CD4-positive, alpha-beta T cell treated with Interleukin-1 beta for 1 hour (primary cell): ENCODE measurements around the gene CXADR.
"Not testable (repeated sequence)": the region's sequence is repeated elsewhere in the genome, so short reads cannot be mapped to it uniquely, and the experiment has no call there.

ENCODE experiments used
- DNase-seq, 2 donors: peaks; one replicate each; pipeline ENCODE4 v3.0.0-alpha.2; 2020 to 2022

The CXADR gene

DNA sequence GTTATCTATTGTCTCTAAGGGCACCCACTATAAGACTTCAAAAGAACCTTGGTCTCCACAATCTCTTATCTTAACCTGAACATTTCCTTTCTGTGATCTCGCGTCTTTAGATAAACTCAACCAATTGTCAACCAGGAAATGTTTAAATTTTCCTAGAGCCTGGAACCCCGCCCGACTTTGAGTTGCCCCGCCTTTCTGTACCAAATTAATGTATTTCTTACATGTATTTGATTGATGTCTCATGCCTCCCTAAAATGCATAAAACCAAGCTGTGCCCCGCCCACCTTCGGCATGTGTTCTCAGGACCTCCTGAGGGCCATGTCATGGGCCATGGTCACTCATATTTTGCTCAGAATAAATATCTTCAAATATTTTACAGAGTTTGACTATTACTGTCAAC is 5.9 kb upstream of the CXADR start:
- no peak for DNase-seq

DNA sequence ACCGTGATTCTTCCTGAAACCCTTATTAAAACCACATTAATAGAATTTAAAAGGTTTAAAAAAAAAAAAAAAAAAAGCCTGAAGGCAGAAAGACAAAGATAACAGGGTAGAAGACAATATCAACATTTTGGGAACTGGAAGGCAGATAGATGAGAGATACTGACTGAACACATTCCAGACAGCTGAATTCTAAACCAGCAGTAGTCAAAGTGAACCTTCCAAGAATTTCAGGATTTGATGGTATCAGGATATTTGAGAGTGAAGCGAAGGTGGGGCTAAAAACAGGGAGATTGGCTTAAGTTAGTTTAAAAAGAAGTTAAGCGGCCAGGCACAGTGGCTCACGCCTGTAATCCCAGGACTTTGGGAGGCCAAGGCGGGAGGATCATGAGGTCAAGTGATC is 5.3 kb upstream of the CXADR start:
- no peak for DNase-seq

DNA sequence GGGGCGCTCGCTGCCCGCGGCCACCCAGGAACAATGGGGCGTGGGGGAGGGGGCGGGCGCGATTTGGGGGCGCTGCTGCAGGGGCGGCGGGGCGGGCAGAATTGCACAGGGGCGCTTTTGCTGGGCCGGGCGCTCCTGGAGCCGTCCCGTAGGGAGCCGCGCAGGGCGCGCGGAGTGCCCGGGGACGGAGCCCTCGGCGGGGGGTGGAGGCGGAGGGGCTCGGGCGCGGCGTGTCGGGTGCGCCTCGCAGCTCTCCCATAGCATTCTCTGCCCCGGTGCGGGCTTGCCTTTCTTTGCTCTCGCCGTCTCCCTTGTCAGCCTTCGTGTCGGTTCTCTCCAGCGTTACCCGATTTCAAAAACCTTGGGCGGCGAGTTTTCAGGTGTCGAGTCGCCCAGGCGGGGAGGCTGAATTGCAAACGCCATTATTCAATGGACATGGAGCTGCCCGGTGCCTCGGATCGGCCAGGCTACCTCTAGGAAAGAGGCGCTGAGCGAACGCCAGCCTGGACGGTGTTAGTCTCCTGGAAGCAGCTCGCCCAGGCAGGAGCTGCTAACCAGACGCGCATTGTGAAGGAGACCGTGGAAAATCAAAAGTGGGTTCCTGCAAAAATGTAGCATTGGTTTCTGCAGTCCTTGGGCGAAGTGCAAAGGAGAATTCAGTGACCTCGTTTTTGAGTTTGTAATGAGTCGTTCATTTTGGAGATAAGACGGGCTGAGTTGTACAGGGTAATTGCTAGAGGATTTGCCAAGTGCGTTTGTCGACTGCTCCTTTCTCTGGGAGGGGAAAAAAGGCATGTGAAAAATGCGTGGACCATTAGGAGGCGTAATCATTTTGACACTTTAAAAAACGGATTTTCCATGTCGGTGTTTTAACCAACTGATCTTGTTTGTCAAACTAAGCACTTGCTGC is 626 bp downstream of the CXADR start:
- peak in 1 of 2 donors; percentile 3 for DNase-seq

DNA sequence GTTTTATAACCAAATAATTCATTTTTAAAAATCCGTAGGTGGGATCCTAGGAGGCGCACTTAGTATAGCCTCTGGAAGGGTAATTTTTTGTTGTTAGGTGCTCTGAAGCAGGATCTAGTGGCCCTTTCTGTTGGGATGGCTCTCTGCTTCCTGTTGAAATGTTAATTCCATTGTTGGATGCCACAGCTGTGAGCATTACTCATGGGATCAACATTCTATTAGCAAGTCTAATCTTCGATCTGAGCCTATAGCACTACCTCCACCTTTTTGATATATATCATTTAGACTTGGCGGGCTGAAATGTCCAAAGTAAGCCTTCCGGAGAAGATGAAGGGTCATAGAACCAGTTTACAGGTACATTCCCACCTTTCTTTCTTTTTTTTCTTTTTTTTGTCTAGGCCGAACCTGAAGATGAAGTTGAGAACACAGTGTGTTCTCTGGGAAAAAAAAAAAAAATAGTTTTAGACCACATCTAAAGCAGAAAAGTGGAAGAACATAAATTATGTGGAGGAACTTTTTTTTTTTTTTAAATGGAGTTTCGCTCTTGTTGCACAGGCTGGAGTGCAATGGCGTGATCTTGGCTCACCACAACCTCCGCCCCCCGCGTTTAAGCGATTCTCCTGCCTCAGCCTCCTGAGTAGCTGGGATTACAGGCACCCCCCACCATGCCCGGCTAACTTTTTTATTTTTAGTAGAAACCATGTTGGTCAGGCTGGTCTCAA is 1.4 kb downstream of the CXADR start:
- DNase-seq = no peak

DNA sequence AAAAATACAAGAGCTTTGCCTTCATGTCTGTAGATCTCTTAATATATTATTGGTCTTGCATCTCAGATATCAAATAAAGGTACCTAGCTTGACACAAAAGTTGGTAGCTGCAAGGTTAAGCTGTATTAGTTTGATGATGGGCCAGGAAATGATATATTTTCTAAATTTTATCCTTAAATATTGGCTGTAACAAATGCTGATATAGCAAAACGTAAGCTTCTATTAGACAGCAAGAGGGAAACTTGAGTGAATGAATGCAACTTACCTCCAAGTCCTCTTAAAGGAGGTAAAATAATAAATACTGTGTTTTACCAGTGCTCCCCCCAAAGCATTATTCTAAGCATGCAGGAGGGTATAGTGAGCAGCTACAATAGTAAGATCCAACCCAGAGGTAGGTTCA is 4.2 kb downstream of the CXADR start:
- DNase-seq = not testable (repeated sequence)

DNA sequence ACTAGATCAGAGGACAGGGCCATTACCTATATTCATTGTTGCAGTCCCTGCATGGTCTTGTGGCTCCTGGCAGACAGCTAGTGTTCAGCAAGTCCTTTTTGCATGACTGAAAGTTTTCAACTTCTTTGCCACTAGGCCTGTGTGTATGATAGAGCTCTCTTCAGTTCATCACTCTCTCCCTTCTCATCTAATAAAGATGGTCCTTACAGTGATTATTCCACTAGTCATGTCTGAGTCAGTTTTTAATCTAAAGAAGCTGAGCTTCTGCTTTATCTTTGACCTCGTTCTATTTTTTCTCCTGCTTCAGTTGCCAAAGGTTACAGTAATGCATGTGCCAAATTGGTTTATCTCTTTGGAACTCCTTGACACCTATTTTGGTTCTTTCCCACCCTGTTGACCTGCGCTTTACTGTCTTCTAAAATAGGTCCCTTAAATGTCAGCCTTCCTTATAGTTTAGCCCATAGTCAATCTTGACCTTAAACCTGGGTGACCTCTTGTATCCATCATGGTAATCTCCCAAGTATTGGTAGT is 6.4 kb downstream of the CXADR start:
- no peak for DNase-seq

DNA sequence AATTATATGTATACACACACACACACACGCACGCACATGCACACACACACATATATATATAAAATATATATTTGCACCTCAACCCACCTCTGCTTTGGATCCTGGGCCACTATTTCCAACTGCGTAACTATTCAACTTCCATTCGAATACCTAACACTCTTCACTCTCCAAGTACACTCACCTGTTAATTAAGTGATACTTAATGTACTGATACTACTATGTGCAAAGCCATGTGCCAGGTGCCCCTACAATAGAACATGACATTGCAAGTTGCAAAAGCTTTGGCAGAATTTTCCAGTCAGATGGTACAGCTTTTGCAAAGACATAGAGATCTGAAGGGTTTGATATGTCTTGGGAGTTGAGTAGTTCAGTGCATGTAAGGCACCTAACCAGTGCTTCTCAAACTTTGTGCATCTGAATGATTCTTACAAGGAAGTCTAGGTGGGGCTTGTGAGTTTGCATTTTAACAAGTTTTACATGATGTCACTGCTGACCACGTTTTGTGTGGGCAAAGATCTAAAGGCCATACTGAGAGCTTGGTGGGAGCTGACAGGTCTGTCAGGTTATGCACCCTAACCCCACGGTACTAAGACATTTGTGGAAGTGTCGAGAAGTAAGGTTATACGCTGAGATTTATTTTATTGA is 7.2 kb downstream of the CXADR start:
- DNase-seq = no peak

DNA sequence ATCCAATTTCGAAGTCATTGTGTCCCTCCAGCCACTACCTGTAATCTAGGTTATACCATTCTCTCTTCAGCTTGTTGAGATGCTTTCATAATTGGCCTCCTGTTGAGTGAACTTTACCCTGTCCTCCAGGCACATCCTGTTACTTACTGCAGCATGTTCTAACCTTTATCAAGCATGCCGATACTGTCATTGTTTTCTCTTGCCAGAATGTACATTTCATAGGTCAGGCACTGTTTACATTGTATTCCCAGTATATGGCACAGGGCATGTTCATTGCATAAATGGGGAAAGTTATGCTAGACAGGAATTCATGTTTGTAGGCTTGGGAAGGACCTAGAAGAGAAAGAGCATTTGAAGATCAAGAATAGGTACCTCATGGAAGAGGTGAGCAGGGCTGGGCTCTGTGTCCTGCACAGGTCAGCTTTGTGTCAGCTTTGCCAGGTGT is 10.2 kb downstream of the CXADR start:
- no peak for DNase-seq

DNA sequence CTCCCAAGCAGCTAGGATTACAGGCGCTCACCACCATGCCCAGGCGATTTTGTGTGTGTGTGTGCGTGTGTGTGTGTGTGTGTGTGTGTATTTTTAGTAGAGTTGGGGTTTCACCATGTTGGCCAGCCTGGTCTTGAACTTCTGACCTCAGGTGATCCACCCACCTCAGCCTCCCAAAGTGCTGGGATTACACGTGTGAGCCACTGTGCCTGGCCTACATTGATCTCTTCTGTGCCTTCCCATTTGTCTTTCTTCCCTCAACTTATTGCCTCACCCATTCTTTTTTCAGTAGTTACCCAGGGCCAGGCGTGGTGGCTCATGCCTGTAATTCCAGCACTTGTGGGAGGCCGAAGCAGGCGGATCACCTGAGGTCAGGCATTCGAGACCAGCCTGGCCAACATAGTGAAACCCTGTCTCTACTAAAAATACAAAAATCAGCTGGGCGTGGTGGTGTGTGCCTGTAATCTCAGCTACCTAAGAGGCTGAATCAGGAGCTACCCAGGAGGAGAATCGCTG is 11.2 kb downstream of the CXADR start:
- DNase-seq = not testable (repeated sequence)

DNA sequence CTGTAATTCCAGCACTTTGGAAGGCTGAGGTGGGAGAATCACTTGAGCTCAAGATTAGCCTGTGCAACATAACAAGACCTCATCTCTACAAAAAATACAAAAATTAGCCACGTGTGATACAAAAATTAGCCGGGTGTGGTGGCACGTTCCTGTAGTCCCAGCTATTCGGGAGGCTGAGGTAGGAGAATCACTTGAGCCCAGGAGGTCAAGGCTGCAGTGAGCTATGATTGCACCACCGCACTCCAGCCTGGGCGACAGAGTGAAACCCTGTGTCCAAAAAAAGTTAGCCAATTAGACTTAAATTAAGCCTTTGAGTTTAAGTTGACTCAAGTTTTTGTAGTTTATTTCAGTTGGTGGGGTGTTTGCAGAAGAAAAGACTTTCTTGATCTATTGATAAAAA is 11.8 kb downstream of the CXADR start:
- no peak for DNase-seq

DNA sequence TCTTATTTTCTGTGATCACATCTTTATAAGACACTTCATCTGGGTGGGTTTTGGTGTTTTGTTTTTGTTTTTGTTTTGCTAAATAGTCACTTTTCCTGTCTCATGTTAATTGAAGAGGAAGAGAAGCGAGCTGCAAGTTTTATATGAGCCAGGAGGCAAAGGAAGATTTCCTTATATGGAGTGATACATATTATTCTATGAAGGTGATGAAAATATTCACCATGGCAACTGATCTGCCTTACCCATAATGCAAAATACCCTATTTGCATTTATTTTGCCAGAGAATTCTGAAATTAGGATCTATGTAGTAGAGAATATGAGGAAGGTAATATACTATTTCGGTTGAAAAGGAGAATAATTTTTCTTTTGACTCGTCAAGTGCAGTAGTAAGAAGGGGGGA is 13.9 kb downstream of the CXADR start:
- no peak for DNase-seq

DNA sequence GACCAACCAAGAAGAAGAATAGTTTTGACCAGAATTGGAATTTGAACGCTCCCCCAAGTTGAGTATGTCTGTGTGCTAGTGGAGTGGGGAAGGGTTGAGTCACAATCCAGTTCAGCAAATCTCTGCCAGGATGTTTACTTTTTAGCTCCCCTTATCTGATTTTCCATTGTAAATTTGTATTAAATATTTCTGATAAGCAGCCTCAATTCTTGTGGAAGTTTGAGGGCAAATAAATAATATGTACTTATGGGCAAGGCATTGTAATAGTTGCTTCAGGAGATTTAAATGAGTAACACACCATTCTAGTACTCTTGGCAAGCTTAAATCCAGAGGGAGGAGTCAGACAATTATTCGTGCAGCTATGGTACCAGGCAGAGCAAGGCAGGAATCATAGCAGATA is 14.4 kb downstream of the CXADR start:
- no peak for DNase-seq

DNA sequence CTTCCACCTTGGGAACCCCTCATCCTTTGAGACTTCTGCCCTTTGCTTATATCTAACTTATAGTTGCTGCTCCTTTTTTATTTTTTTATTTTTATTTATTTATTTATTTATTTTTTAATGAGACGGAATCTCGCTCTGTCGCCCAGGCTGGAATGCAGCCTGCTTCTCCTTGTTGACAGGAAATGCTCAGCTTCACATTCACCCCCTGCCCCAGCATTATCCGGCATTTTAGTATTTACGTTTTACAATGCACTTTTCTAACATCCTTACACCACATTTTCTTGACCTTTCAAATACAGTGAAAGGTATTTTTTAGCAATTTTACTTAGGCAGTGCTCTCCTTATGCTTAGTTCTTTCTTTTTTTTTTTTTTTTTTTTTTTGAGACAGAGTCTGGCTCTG is 14.9 kb downstream of the CXADR start:
- DNase-seq = no peak

DNA sequence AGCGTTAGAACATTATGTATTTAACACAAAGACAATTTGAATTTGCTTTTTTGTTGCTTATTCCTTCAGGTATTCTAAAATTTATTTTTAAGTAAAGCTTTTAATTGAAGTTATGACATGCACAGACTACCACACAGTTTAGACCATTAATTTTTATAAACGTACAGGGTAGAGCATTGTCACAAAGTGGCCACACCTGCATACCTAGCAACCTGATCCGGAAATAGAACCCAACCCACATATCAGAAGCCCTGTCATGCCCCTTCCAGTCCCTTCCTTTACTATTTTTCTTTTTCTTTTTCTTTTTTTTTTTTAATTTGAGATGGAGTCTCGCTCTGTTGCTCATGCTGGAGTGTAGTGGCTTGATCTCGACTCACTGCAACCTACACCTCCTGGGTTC is 16.8 kb downstream of the CXADR start:
- no peak for DNase-seq

DNA sequence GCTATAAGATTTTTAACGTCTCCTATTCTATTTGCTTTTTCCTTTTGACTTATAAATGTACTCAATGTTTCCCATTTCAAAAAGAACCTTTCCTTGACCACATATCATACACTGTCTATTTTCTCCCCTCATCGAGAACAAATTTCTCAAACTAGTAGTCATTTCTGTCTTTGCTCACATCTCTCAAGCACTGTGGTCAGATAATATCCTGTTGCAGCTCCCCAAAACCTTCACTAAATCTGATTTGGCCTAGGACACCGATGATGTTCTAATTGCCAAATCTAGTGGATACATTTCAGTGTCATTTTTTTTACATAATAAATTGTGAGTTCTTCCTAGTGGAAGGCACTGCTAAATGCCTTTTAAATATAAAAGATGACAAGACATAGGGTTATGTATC is 19.4 kb downstream of the CXADR start:
- no peak for DNase-seq

DNA sequence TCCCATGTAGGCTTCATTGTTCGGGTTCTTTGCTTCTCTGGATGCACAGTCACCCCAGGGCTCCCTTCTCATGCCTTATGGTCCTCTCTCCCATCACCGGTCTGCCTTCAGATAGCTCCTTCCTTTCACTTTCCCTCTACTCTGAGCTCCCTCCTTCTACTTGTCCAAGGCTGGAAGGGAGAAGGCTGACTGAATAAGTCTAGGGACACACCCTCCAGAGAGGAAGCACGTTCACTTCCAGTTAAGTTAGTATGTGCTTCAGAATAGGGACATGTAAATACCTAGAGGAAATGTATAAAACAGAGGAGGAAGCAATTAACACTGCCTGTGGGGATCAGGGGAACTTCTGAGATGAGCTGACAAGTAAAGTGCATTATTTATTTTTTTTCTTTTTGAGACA is 23.5 kb downstream of the CXADR start:
- DNase-seq = no peak

DNA sequence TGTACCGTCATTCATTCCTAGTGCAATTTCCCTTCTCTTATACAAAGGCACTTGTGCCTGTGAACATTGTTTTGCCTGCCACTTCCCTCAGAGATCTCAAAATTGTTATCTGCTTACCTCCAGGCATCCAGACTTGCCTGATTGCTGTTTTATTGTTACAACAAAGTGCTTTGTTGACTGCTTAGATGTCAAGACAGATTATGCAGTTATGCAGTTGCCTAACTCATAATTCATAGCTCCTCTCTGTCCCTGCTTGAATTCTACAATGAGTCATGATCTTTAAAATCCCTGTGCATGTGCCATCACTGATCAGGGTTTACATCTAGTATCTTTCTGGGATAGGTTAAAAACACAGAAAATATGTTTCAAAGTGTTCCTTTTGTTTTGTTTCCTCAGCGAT is 24.5 kb downstream of the CXADR start:
- no peak for DNase-seq

DNA sequence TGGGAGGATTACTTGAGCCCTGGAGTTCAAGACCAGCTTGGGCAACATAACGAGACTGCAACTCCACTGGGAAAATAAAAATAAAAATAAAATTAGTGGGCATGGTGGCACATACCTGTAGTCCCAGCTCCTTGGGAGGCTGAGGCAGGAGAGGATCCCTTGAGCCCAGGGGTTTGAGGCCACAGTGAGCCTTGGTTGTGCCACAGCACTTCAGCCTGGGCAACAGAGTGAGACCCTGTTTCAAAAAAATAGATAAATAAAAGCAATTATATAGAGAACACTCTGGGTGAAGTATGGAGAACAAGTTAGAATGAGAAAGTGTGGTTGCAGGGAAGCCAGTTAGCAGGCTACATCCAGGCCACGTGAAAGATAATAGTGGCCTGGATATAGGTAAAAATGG is 25.7 kb downstream of the CXADR start:
- no peak for DNase-seq

DNA sequence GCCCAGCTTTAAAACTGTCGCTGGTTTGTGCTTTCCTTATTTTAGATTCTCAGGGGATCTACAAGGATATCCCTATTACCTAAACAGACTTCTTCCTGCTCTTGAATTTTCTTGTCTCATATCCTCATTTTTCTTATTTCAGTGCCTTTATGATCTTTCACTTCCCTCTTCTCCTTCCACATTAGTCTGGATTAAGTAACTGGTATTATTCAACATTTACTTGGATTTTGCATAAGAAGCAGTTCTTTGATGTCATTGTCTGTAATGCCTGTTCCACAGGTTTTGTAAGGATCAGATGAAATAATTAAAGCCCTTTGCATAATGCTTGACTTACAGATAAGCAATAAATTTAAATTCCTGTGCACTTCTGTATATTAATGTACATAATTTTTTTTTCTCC is 26.5 kb downstream of the CXADR start:
- DNase-seq = no peak

DNA sequence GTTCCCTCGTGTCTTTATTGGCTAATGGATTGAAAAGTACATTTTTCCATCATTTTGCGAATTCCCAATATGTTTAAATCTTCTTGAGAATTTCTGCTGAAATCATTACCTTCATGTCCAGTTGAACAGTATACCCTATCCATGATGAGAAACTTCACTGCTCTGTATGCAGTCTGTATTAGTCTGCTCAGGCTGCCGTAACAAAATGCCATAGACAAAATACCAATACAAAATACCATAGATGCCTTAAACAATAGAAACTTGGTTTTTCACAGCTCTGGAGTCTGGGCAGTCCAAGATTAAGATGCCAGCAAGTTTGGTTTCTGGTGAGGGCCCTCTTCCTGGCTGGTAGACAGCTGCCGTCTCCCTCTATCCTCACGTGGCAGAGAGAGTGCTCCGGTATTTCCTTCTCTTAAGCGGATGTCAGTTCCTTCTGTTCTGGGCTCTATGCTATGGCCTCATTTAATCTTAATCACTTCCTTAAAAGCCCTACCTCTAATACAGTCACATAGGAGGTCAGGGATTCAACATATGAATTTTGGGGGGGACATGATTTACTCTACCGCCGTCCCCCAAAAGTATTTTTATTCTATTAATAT is 27.0 kb downstream of the CXADR start:
- no peak for DNase-seq

DNA sequence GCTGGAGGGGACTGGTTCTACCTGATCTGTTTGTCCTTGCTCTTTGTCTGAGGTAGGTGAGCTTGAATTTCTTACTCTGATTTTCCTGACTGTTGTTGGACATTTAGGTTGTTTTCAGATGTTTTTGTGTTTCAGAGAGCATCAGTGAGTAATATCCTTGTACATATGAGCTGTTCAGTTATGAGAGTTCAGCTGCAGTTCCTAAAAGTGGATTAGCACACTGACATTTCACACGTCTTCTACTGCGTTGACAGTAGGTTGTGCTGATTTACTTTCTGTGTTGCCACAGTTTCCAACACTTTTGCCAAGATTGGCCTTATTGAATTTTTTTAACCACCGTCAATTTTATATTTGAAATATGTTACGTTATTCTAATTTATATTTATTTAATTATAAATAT is 27.7 kb downstream of the CXADR start:
- DNase-seq = no peak

DNA sequence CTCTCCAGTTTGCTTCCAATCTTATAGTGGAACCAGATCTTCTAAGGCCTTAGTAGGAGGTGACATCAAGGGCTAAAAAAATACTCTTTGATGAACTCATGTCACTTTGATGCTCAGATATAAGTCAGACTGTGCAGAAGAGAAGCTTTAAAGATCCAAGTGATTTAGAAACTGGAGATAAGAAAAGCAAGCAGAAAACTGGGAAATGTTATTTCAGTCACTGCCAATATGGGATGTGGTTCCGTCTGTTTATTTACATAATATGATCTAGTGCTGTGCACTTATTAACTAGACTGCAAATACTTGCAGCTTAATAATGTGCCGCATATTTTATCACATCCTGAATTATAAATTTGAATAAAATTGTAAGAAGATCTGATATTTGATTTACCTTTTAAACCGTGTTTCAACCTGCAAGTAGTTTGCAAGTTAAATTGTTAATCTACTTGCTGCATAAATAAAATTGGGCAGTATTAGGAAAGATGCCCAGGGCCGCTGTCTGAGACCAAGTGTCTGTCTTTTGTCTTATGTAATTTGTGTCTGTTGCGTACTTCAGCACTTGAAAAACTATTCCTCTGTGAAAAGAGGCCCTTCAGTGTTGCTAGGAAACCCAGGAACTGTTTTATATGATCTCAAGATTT is 29.6 kb downstream of the CXADR start:
- no peak for DNase-seq
